Mesendoderm (in vitro differentiated cells): ENCODE data around the gene CPNE5.
A peak's percentile ranks its signal among the peaks of the same experiment; 100 is the strongest.

Source experiments
- DNase-seq: peaks from one replicate; pipeline ENCODE4 v3.0.0; 2013
- H2AK5ac ChIP-seq: 2 replicates; pipeline ENCODE4 v1.6.1; 2013; ENCODE audit warnings: low read length, inconsistent platforms
- H2BK120ac ChIP-seq: 2 replicates; pipeline ENCODE4 v1.6.1; 2013; ENCODE audit warnings: low read depth, mild to moderate bottlenecking, low read length, moderate library complexity, mixed read lengths
- H2BK15ac ChIP-seq: replicated peaks from 2 replicates; pipeline ENCODE4 v1.6.1; 2013; ENCODE audit warnings: low read depth, mild to moderate bottlenecking, moderate library complexity
- H2BK5ac ChIP-seq: 2 replicates; pipeline ENCODE4 v1.6.1; 2013; ENCODE audit warnings: low read length, inconsistent platforms
- H3K18ac ChIP-seq: 2 replicates; pipeline ENCODE4 v1.6.1; 2013; ENCODE audit warnings: mild to moderate bottlenecking, low read length, mixed read lengths
- H3K23ac ChIP-seq: one replicate; pipeline ENCODE4 v1.6.1; 2013; ENCODE audit warnings: low read length
- H3K27ac ChIP-seq: 2 replicates; pipeline ENCODE4 v1.5.1; 2013; ENCODE audit warnings: low read depth, mild to moderate bottlenecking, inconsistent platforms, low read length, moderate library complexity
- H3K27me3 ChIP-seq: 2 replicates; pipeline ENCODE4 v1.6.1; 2013; ENCODE audit warnings: low read length, control low read depth, mild to moderate bottlenecking, inconsistent platforms; ENCODE audit not compliant: insufficient read depth, poor library complexity
- H3K36me3 ChIP-seq: 2 replicates; pipeline ENCODE4 v1.6.1; 2013; ENCODE audit warnings: low read length, inconsistent platforms; ENCODE audit not compliant: control insufficient read depth, insufficient read depth
- H3K4ac ChIP-seq: one replicate; pipeline ENCODE4 v1.6.1; 2013; ENCODE audit warnings: low read depth, mild to moderate bottlenecking, low read length, moderate library complexity
- H3K4me1 ChIP-seq: 2 replicates; pipeline ENCODE4 v1.6.1; 2013; ENCODE audit warnings: low read depth, low read length, inconsistent platforms; ENCODE audit not compliant: control insufficient read depth
- H3K4me2 ChIP-seq: 2 replicates; pipeline ENCODE4 v1.6.1; 2013; ENCODE audit warnings: low read length
- H3K4me3 ChIP-seq: 2 replicates; pipeline ENCODE4 v1.5.1; 2013; ENCODE audit warnings: mild to moderate bottlenecking, low read length
- H3K56ac ChIP-seq: one replicate; pipeline ENCODE4 v1.6.1; 2013; ENCODE audit warnings: low read length
- H3K79me1 ChIP-seq: 2 replicates; pipeline ENCODE4 v1.6.1; 2013; ENCODE audit warnings: low read length, inconsistent platforms
- H3K79me2 ChIP-seq: 2 replicates; pipeline ENCODE4 v1.6.1; 2013; ENCODE audit warnings: mild to moderate bottlenecking, low read length; ENCODE audit not compliant: control insufficient read depth, insufficient read depth
- H3K9ac ChIP-seq: 2 replicates; pipeline ENCODE4 v1.6.1; 2013; ENCODE audit warnings: low read length, inconsistent platforms
- H4K5ac ChIP-seq: one replicate; pipeline ENCODE4 v1.6.1; 2013; ENCODE audit warnings: low read length
- H4K8ac ChIP-seq: one replicate; pipeline ENCODE4 v1.6.1; 2013; ENCODE audit warnings: low read depth, mild to moderate bottlenecking, control low read depth, low read length, moderate library complexity
- WGBS: extraction: QIAGEN DNeasy Blood & Tissue Kit; methylation state at CpG from one replicate; pipeline ENCODE4 v1.1.7; 2013; ENCODE audit warnings: low lambda C conversion rate, missing lambda C conversion rate; ENCODE audit not compliant: insufficient coverage; ENCODE audit errors: extremely low coverage; 5-methylcytosine and 5-hydroxymethylcytosine counted together

The CPNE5 gene

GRCh38 chr6:36738108-36738507 lies 101.1 kb downstream of the CPNE5 start:
- H3K27ac ChIP-seq, result no peak overlapping the region
- H3K79me2 ChIP-seq, result no peaks in the 10 kb centered on the region
- no peaks in the 10 kb centered on the region for H3K4me1 ChIP-seq
- H3K4me3 ChIP-seq, result no peak overlapping the region
- no peaks in the 10 kb centered on the region for H3K36me3 ChIP-seq
- H3K79me1 ChIP-seq, result no peaks in the 10 kb centered on the region
- no peak overlapping the region for H3K56ac ChIP-seq
- H3K18ac ChIP-seq, result no peak overlapping the region
- H4K5ac ChIP-seq, result no peak overlapping the region
- H3K4ac ChIP-seq, result no peak overlapping the region
- DNase-seq, result no peak
- no peak overlapping the region for H4K8ac ChIP-seq
- no peak overlapping the region for H2BK15ac ChIP-seq
- H3K27me3 ChIP-seq, result no peaks in the 10 kb centered on the region
- no peak overlapping the region for H3K23ac ChIP-seq
- no peak overlapping the region for H3K9ac ChIP-seq
- no peak overlapping the region for H2BK5ac ChIP-seq
- no CpG with 5 or more reads among the region's 1 CpG for WGBS
- no peak overlapping the region for H2BK120ac ChIP-seq
- no peak overlapping the region for H2AK5ac ChIP-seq
- H3K4me2 ChIP-seq, result no peak overlapping the region

GRCh38 chr6:36737043-36737785 lies 102.0 kb downstream of the CPNE5 start:
- H3K27ac ChIP-seq, result no peak overlapping the region
- no peak overlapping the region for H2BK15ac ChIP-seq
- H2BK5ac ChIP-seq, result no peak overlapping the region
- H3K18ac ChIP-seq, result no peak overlapping the region
- no peak overlapping the region for H4K8ac ChIP-seq
- no peak overlapping the region for H2BK120ac ChIP-seq
- no peaks in the 10 kb centered on the region for H3K79me1 ChIP-seq
- H4K5ac ChIP-seq, result no peak overlapping the region
- no peaks in the 10 kb centered on the region for H3K27me3 ChIP-seq
- H3K23ac ChIP-seq, result no peak overlapping the region
- WGBS, result no CpG with 5 or more reads among the region's 14 CpGs
- no peaks in the 10 kb centered on the region for H3K4me1 ChIP-seq
- no peak overlapping the region for H2AK5ac ChIP-seq
- no peak overlapping the region for H3K4me3 ChIP-seq
- H3K56ac ChIP-seq, result no peak overlapping the region
- no peaks in the 10 kb centered on the region for H3K79me2 ChIP-seq
- H3K4me2 ChIP-seq, result no peak overlapping the region
- no peak for DNase-seq
- no peak overlapping the region for H3K4ac ChIP-seq
- H3K9ac ChIP-seq, result no peak overlapping the region
- H3K36me3 ChIP-seq, result no peaks in the 10 kb centered on the region

- H3K23ac ChIP-seq, result no peak overlapping the region
- H3K4ac ChIP-seq, result no peak overlapping the region
- H3K18ac ChIP-seq, result no peak overlapping the region
- no peak overlapping the region for H3K4me3 ChIP-seq
- no peak overlapping the region for H4K5ac ChIP-seq
- no peaks in the 10 kb centered on the region for H3K79me1 ChIP-seq
- no peak overlapping the region for H3K9ac ChIP-seq
- H3K56ac ChIP-seq, result no peak overlapping the region
- H2BK15ac ChIP-seq, result no peak overlapping the region
- H3K27me3 ChIP-seq, result no peaks in the 10 kb centered on the region
- H3K4me1 ChIP-seq, result no peaks in the 10 kb centered on the region
- DNase-seq, result peak; percentile 31
- no peak overlapping the region for H4K8ac ChIP-seq
- H3K4me2 ChIP-seq, result no peak overlapping the region
- no peak overlapping the region for H2BK5ac ChIP-seq
- no peak overlapping the region for H2AK5ac ChIP-seq
- H3K36me3 ChIP-seq, result no peaks in the 10 kb centered on the region
- H2BK120ac ChIP-seq, result no peak overlapping the region
- WGBS, result no CpG with 5 or more reads among the region's 24 CpGs
- no peaks in the 10 kb centered on the region for H3K79me2 ChIP-seq
- H3K27ac ChIP-seq, result no peak overlapping the region
Measured at GRCh38 chr6:36735110-36736071, 103.9 kb downstream of the CPNE5 start.

GRCh38 chr6:36734486-36735060 lies 104.7 kb downstream of the CPNE5 start:
- H2BK5ac ChIP-seq, result no peak overlapping the region
- no peak overlapping the region for H3K4me2 ChIP-seq
- DNase-seq, result no peak
- no peak overlapping the region for H3K27ac ChIP-seq
- H2BK15ac ChIP-seq, result no peak overlapping the region
- no peak overlapping the region for H3K56ac ChIP-seq
- WGBS, result no CpG with 5 or more reads among the region's 7 CpGs
- no peak overlapping the region for H4K5ac ChIP-seq
- H3K23ac ChIP-seq, result no peak overlapping the region
- H2BK120ac ChIP-seq, result no peak overlapping the region
- H3K79me2 ChIP-seq, result no peaks in the 10 kb centered on the region
- no peaks in the 10 kb centered on the region for H3K27me3 ChIP-seq
- H3K4me3 ChIP-seq, result no peak overlapping the region
- no peak overlapping the region for H4K8ac ChIP-seq
- H3K9ac ChIP-seq, result no peak overlapping the region
- no peaks in the 10 kb centered on the region for H3K79me1 ChIP-seq
- H3K4me1 ChIP-seq, result no peaks in the 10 kb centered on the region
- H3K18ac ChIP-seq, result no peak overlapping the region
- H3K36me3 ChIP-seq, result no peaks in the 10 kb centered on the region
- no peak overlapping the region for H3K4ac ChIP-seq
- no peak overlapping the region for H2AK5ac ChIP-seq

GRCh38 chr6:36733300-36733699 lies 105.9 kb downstream of the CPNE5 start:
- H4K8ac ChIP-seq, result no peak overlapping the region
- H3K79me2 ChIP-seq, result no peaks in the 10 kb centered on the region
- no peaks in the 10 kb centered on the region for H3K27me3 ChIP-seq
- H3K4me3 ChIP-seq, result no peak overlapping the region
- no peaks in the 10 kb centered on the region for H3K36me3 ChIP-seq
- H3K18ac ChIP-seq, result no peak overlapping the region
- no peak overlapping the region for H3K27ac ChIP-seq
- H3K23ac ChIP-seq, result no peak overlapping the region
- H3K4me2 ChIP-seq, result no peak overlapping the region
- no peak overlapping the region for H2BK120ac ChIP-seq
- H3K4me1 ChIP-seq, result no peaks in the 10 kb centered on the region
- no peak for DNase-seq
- WGBS, result no CpG with 5 or more reads among the region's 5 CpGs
- H3K79me1 ChIP-seq, result no peaks in the 10 kb centered on the region
- H4K5ac ChIP-seq, result no peak overlapping the region
- no peak overlapping the region for H2BK5ac ChIP-seq
- no peak overlapping the region for H3K9ac ChIP-seq
- no peak overlapping the region for H3K56ac ChIP-seq
- no peak overlapping the region for H2BK15ac ChIP-seq
- no peak overlapping the region for H3K4ac ChIP-seq
- no peak overlapping the region for H2AK5ac ChIP-seq
